Measurements from ENCODE around the gene RHOD. TPM values are rescaled to one million over a fixed set of nuclear protein-coding genes. Genes with fewer than 3 reads are reported as not detected.
A peak's percentile ranks its signal among the peaks of the same experiment; 100 is the strongest.

The RHOD gene
- polyA plus RNA-seq, 1 experiment, result 42.8 TPM

- no peak for DNase-seq (ENCODE audit: low read depth)
- POLR2A ChIA-PET, result no interaction called here
- TF ChIP-seq CTCF (IDR thresholded peaks at IDR 0.05; ENCODE audit: insufficient read depth, low read depth, low read length), result no peak
These were observed 61.1 kb downstream of the RHOD start for GRCh38 chr11:67117672-67118180.

GRCh38 chr11:67118181-67118766 lies 61.6 kb downstream of the RHOD start:
- ChIA-PET POLR2A (interaction anchor here (0.6 kb wide), 2 partner anchors 22 to 159 kb away, joined by 3 to 4 read pairs; no protein-coding TSS in a partner anchor), CTCF (interaction anchor here (1.2 kb wide), 1 partner anchor 13 kb away, joined by 3 read pairs; no protein-coding TSS in a partner anchor)
- no peaks in the 10 kb centered on the region; the same call in 1 of the 2 replicates for H3K36me3 ChIP-seq (ENCODE audit: control insufficient read depth, insufficient read depth, low read length)
- no peak for DNase-seq (ENCODE audit: low read depth)
- H3K27me3 ChIP-seq (ENCODE audit: control insufficient read depth, insufficient read depth, low read length), result peaks cover under 1% of the 10 kb centered on the region; the same call in 1 of the 2 replicates
- H3K4me3 ChIP-seq (ENCODE audit: low read depth, low read length), result peak overlapping the region; percentile 17; the same call in 1 of the 2 replicates
- no peak for TF ChIP-seq CTCF (IDR thresholded peaks at IDR 0.05; ENCODE audit: insufficient read depth, low read depth, low read length)

More at GRCh38 chr11:67117672-67118180, 61.1 kb downstream of the RHOD start:
- Histone ChIP-seq H3K4me3 (ENCODE audit: low read depth, low read length) (no peak overlapping the region; the same call in 1 of the 2 replicates), H3K27me3 (ENCODE audit: control insufficient read depth, insufficient read depth, low read length) (peaks cover 2% of the 10 kb centered on the region; the same call in 1 of the 2 replicates), H3K36me3 (ENCODE audit: control insufficient read depth, insufficient read depth, low read length) (no peaks in the 10 kb centered on the region; the same call in 1 of the 2 replicates)
- CTCF ChIA-PET, result interaction anchor here (1.2 to 1.5 kb wide), 2 partner anchors 12 to 144 kb away, joined by 3 to 7 read pairs; no protein-coding TSS in a partner anchor

- ChIA-PET POLR2A (interaction anchor here (0.6 to 1.0 kb wide), 4 partner anchors 21 to 160 kb away, joined by 3 to 4 read pairs (median 3); no protein-coding TSS in a partner anchor), CTCF (interaction anchor here (1.3 kb wide), 1 partner anchor 135 kb away, joined by 3 read pairs; no protein-coding TSS in a partner anchor)
- no peaks in the 10 kb centered on the region for H3K27me3 ChIP-seq (ENCODE audit: control insufficient read depth, insufficient read depth, low read length)
- peak within 1 kb of the TSS; percentile 90 for H3K4me3 ChIP-seq (ENCODE audit: low read depth, low read length)
- no peak for TF ChIP-seq CTCF (IDR thresholded peaks at IDR 0.05; ENCODE audit: insufficient read depth, low read depth, low read length)
- no peaks in the 10 kb centered on the region; the same call in 1 of the 2 replicates for H3K36me3 ChIP-seq (ENCODE audit: control insufficient read depth, insufficient read depth, low read length)
- DNase-seq (ENCODE audit: low read depth), result peak; percentile 87
These were observed 62.3 kb downstream of the RHOD start, which contains the start of gene KDM2A for GRCh38 chr11:67118801-67119584. TSS of gene KDM2A (plus strand) at chr11:67119263. CDS start at chr11:67121317, 2,054 bp downstream.

GRCh38 chr11:67119585-67120391 lies 63.1 kb downstream of the RHOD start:
- POLR2A ChIA-PET, result interaction anchor here (0.6 to 1.0 kb wide), 2 partner anchors 68 to 87 kb away, joined by 3 read pairs; no protein-coding TSS in a partner anchor
- Histone ChIP-seq H3K27me3 (ENCODE audit: control insufficient read depth, insufficient read depth, low read length) (no peaks in the 10 kb centered on the region), H3K4me3 (ENCODE audit: low read depth, low read length) (peak overlapping the region; percentile 90), H3K36me3 (ENCODE audit: control insufficient read depth, insufficient read depth, low read length) (no peaks in the 10 kb centered on the region; the same call in 1 of the 2 replicates)
- DNase-seq (ENCODE audit: low read depth), result no peak
- CTCF ChIA-PET, result interaction anchor here (1.3 kb wide), 1 partner anchor 134 kb away, joined by 3 read pairs; no protein-coding TSS in a partner anchor
- no peak for TF ChIP-seq CTCF (IDR thresholded peaks at IDR 0.05; ENCODE audit: insufficient read depth, low read depth, low read length)

Data from BJ (cell line).